ENCODE data around the gene RIT2. TPM values are rescaled to one million over a fixed set of nuclear protein-coding genes. Genes with fewer than 3 reads are reported as not detected.

Gene RIT2
- total and polyA plus RNA-seq, 8 donors: not detected

GRCh38 chr18:42712065-42712464 is 403.4 kb downstream of the RIT2 start:
- Histone ChIP-seq H3K36me3 (no peaks in the 10 kb centered on the region), H3K9me3 (no peaks in the 10 kb centered on the region), H3K27me3 (no peaks in the 10 kb centered on the region), H3K4me1 (no peaks in the 10 kb centered on the region), H3K27ac (no peak overlapping the region), H3K4me3 (no peak overlapping the region)
- WGBS, 5 donors: 34 to 67% (median 54%) methylated on average over 1 of the region's 1 CpG
- no peak for DNase-seq
- TF ChIP-seq POLR2AphosphoS5 (IDR thresholded peaks at IDR 0.05) (no peak), CTCF (IDR thresholded peaks at IDR 0.05) (no peak), EP300 (IDR thresholded peaks at IDR 0.05) (no peak), POLR2A (IDR thresholded peaks at IDR 0.05) (no peak)
- intact Hi-C loops (cut with DNase I; ENCODE audit: low total_unique reads): no loop called here

DNA sequence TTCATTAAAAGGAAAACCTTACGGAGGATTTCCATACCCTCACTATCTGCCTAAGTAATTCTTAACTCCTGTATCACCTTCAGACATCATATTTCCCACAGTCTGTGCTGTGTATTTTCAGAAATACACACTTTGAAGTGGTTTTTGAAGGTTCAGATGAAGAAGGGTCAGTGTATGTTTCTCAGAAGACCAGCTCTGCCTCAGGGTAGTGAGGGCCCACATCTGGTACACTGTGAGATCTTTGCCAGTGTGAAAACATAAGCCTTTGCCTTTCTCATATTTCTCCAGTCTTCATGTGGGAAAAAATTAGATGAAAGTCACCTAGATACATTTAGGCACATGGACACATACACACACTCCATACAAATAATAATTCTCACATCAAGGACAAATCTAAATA is 408.4 kb downstream of the RIT2 start:
- DNase-seq: no peak
- TF ChIP-seq POLR2AphosphoS5 (IDR thresholded peaks at IDR 0.05) (no peak), POLR2A (IDR thresholded peaks at IDR 0.05) (no peak), CTCF (IDR thresholded peaks at IDR 0.05) (no peak), EP300 (IDR thresholded peaks at IDR 0.05) (no peak)
- no peaks in the 10 kb centered on the region for H3K36me3 ChIP-seq
- no peaks in the 10 kb centered on the region for H3K27me3 ChIP-seq
- 85 to 97% (median 92%) methylated on average over 1 of the region's 1 CpG for WGBS, 5 donors
- intact Hi-C loops (cut with DNase I; ENCODE audit: low total_unique reads): no loop called here
- H3K27ac ChIP-seq: no peak overlapping the region
- H3K4me3 ChIP-seq: no peak overlapping the region
- H3K4me1 ChIP-seq: no peaks in the 10 kb centered on the region
- H3K9me3 ChIP-seq: no peaks in the 10 kb centered on the region

DNA sequence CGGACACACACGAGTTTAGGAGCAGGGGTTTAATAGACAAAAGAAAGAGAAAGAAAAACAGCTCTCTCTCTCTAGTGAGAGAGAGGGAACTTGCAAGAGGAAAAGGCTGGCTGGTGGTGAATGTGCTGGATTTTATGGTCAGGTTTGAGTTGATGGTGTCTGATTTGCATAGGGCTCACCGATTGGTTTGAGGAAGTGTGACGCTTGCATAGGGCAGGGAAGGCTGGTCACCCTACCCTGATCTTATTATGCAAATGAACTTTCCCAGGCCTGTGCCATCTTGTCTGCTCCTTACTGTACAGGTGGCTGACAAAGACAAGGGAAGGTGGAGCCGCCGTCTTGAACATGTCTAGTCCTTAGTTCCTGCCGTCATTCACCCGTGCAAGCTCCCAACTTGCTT is 408.9 kb downstream of the RIT2 start:
- H3K9me3 ChIP-seq: no peaks in the 10 kb centered on the region
- TF ChIP-seq EP300 (IDR thresholded peaks at IDR 0.05) (no peak), POLR2A (IDR thresholded peaks at IDR 0.05) (no peak), POLR2AphosphoS5 (IDR thresholded peaks at IDR 0.05) (no peak), CTCF (IDR thresholded peaks at IDR 0.05) (no peak)
- no peaks in the 10 kb centered on the region for H3K27me3 ChIP-seq
- no peaks in the 10 kb centered on the region for H3K4me1 ChIP-seq
- DNase-seq: peak in 1 of 2 donors; percentile 49
- no peaks in the 10 kb centered on the region for H3K36me3 ChIP-seq
- H3K4me3 ChIP-seq: no peak overlapping the region
- H3K27ac ChIP-seq: no peak overlapping the region
- intact Hi-C loops (cut with DNase I; ENCODE audit: low total_unique reads): no loop called here
- WGBS, 5 donors: 68 to 80% (median 71%) methylated on average over 8 of the region's 8 CpGs

GRCh38 chr18:42706029-42706608 is 409.4 kb downstream of the RIT2 start:
- DNase-seq: no peak
- H3K27me3 ChIP-seq: no peaks in the 10 kb centered on the region
- H3K4me3 ChIP-seq: no peak overlapping the region
- TF ChIP-seq POLR2AphosphoS5 (IDR thresholded peaks at IDR 0.05) (no peak), EP300 (IDR thresholded peaks at IDR 0.05) (no peak), CTCF (IDR thresholded peaks at IDR 0.05) (no peak), POLR2A (IDR thresholded peaks at IDR 0.05) (no peak)
- H3K9me3 ChIP-seq: no peaks in the 10 kb centered on the region
- H3K27ac ChIP-seq: no peak overlapping the region
- no peaks in the 10 kb centered on the region for H3K36me3 ChIP-seq
- 81 to 90% (median 86%) methylated on average over 4 of the region's 4 CpGs for WGBS, 5 donors
- intact Hi-C loops (cut with DNase I; ENCODE audit: low total_unique reads): no loop called here
- no peaks in the 10 kb centered on the region for H3K4me1 ChIP-seq

Other genes starting within 250 kb of the RIT2 start
- 10 to 100 TPM in 2 of 5 donors, 1 to 10 TPM in 2, not detected in 1; 3.5 to 11.6 (median 8.8) TPM for gene SYT4, start 161.8 kb upstream of the RIT2 start, total RNA-seq
- gene SYT4, start 161.8 kb upstream of the RIT2 start, polyA plus RNA-seq: under 1 TPM; 0.19 to 0.76 (median 0.45) TPM